Measurements from ENCODE around the gene MOGAT1. TPM values are rescaled to one million over a fixed set of nuclear protein-coding genes. Genes with fewer than 3 reads are reported as not detected.

The MOGAT1 gene
- total and polyA plus RNA-seq, 2 of the 8 experiments (the other 6 are each of a cell fraction or from before 2014, with no cell fraction given) = 0.11 to 0.67 TPM

GRCh38 chr2:222709191-222709891 is 37.9 kb downstream of the MOGAT1 start (continued):
- TF ChIP-seq CHD7 (IDR thresholded peaks at IDR 0.05; ENCODE audit: insufficient replicate concordance, low read length) (no peak), JUN (IDR thresholded peaks at IDR 0.05; ENCODE audit: low read depth, low read length) (no peak), CHD2 (IDR thresholded peaks at IDR 0.05; ENCODE audit: low read length) (no peak), CHD1 (IDR thresholded peaks at IDR 0.05; ENCODE audit: low read depth, low read length) (no peak), RFX5 (IDR thresholded peaks at IDR 0.05; ENCODE audit: borderline replicate concordance, low read depth, low read length) (no peak)
- TF ChIP-seq, protein P1, sequence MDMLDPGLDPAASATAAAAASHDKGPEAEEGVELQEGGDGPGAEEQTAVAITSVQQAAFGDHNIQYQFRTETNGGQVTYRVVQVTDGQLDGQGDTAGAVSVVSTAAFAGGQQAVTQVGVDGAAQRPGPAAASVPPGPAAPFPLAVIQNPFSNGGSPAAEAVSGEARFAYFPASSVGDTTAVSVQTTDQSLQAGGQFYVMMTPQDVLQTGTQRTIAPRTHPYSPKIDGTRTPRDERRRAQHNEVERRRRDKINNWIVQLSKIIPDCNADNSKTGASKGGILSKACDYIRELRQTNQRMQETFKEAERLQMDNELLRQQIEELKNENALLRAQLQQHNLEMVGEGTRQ (IDR thresholded peaks at IDR 0.05; ENCODE audit: low read length) = no peak
